ENCODE measurements around the gene PSMD11. TPM values are rescaled to one million over a fixed set of nuclear protein-coding genes. Genes with fewer than 3 reads are reported as not detected.

The PSMD11 gene
- total and polyA plus RNA-seq, 2 of the 8 experiments (the other 6 are each of a cell fraction or from before 2014, with no cell fraction given) = 68.4 to 171 TPM

DNA sequence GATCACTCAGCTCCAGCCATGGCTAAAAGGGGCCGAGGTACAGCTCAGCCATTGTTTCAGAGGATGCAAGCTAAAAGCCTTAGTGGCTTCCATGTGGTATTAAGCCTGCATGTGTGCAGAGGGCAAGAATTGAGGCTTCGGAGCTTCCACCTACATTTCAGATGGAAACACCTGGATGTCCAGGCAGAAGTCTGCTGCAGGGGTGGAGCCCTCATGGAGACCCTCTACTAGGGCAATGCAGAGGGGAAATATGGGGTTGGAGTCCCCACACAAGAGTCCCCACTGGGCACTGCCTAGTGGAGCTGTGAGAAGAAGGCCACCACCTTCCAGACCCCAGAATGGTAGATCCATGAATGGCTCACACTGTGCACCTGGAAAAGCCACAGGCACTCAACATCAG, 14.7 kb upstream of the PSMD11 start:
- ChIA-PET POLR2A (ENCODE audit: partially characterized antibody) (interaction anchor here (1.7 kb wide), 1 partner anchor 14 kb away, joined by 5 read pairs; the partner anchor contains the start of gene PSMD11), CTCF (ENCODE audit: partially characterized antibody) (interaction anchor here (1.1 kb wide), 1 partner anchor 15 kb away, joined by 4 read pairs; the partner anchor contains the start of gene PSMD11)
- Histone ChIP-seq H4K91ac (replicated peaks; ENCODE audit: insufficient read length, low read length) (no peak overlapping the region), H2BK5ac (ENCODE audit: low read depth, low read length) (no peak overlapping the region), H3K56ac (replicated peaks; ENCODE audit: insufficient read length, low read depth, low read length) (no peak overlapping the region), H3K36me3 (ENCODE audit: control insufficient read depth in 2 of 4, insufficient read depth in 4 of 4, low read length in 3 of 4) (no peaks in the 10 kb centered on the region), H2BK12ac (ENCODE audit: low read depth, low read length) (no peak overlapping the region), H3K23me2 (ENCODE audit: low read depth, low read length) (no peaks in the 10 kb centered on the region), H3K4me1 (replicated peaks in 1 of 4; ENCODE audit: control insufficient read depth in 3 of 4, insufficient read depth in 4 of 4, low read length in 3 of 4) (no peaks in the 10 kb centered on the region), H3K18ac (ENCODE audit: extremely low read depth, low read length) (no peak overlapping the region), H4K20me1 (replicated peaks in 1 of 2; ENCODE audit: control insufficient read depth in 1 of 2, insufficient read depth in 2 of 2, low read length in 2 of 2) (no peaks in the 10 kb centered on the region), H3K23ac (ENCODE audit: insufficient read length) (no peak overlapping the region), H2AK5ac (ENCODE audit: low read depth, low read length) (no peak overlapping the region), H3K4ac (replicated peaks; ENCODE audit: insufficient read length, low read depth, low read length) (no peak overlapping the region), H3K79me1 (ENCODE audit: low read depth, low read length) (no peaks in the 10 kb centered on the region), H3K9ac (replicated peaks in 1 of 4; ENCODE audit: extremely low read depth in 1 of 4, low read depth in 3 of 4, low read length in 3 of 4) (no peak overlapping the region), H2BK20ac (ENCODE audit: low read length) (no peak overlapping the region), H3K14ac (ENCODE audit: insufficient read length) (no peak overlapping the region), H3K4me3 (ENCODE audit: extremely low read depth in 1 of 4, insufficient read depth in 2 of 4, low read depth in 3 of 4, low read length in 4 of 4) (no peak overlapping the region), H3K27me3 (replicated peaks in 1 of 4; ENCODE audit: control insufficient read depth in 3 of 4, extremely low read depth in 1 of 4, insufficient read depth in 3 of 4, low read length in 3 of 4) (no peaks in the 10 kb centered on the region), H4K8ac (ENCODE audit: extremely low read depth, insufficient read depth, low read length) (no peak overlapping the region), H4K5ac (ENCODE audit: insufficient read length, low read depth, low read length) (no peak overlapping the region), H2BK15ac (ENCODE audit: low read length) (no peak overlapping the region), H3K79me2 (ENCODE audit: control insufficient read depth in 1 of 2, insufficient read depth in 2 of 2, low read length in 2 of 2) (no peaks in the 10 kb centered on the region), H3K27ac (ENCODE audit: low read depth, low read length) (no peak overlapping the region), H2AFZ (ENCODE audit: low read length) (no peak overlapping the region), H3K4me2 (ENCODE audit: insufficient read depth in 1 of 2, low read depth in 2 of 2, low read length in 2 of 2) (no peak overlapping the region), H2BK120ac (replicated peaks; ENCODE audit: low read depth, low read length) (no peak overlapping the region), H3K9me3 (ENCODE audit: insufficient read depth in 2 of 2, low read depth in 1 of 2, low read length in 1 of 2) (peaks cover 12% of the 10 kb centered on the region in 2 experiments)
- TF ChIP-seq SRF (IDR thresholded peaks at IDR 0.05; ENCODE audit: low read depth, low read length) (no peak), SIX5 (IDR thresholded peaks at IDR 0.05; ENCODE audit: low read depth, low read length) (no peak), JUND (IDR thresholded peaks at IDR 0.05; ENCODE audit: low read length) (no peak), EGR1 (IDR thresholded peaks at IDR 0.05; ENCODE audit: borderline replicate concordance, low read depth, low read length) (no peak), NANOG (IDR thresholded peaks at IDR 0.05; ENCODE audit: insufficient read depth, low read depth, low read length, poor library complexity, severe bottlenecking) (no peak), CBX5 (IDR thresholded peaks at IDR 0.05; ENCODE audit: low read depth, low read length) (no peak), ZNF274 (IDR thresholded peaks at IDR 0.05; ENCODE audit: borderline replicate concordance, extremely low read depth, low read length) (no peak)
- FAIRE-seq = no peak
- 93% methylated on average over 2 of the region's 2 CpGs; no CpG with 5 or more reads in 1 of the 2 experiments for WGBS, 2 experiments (ENCODE audit: extremely low coverage in 1 of 2, insufficient coverage in 1 of 2, insufficient read length in 1 of 2, insufficient replicate concordance in 2 of 2, low coverage in 1 of 2, low lambda C conversion rate in 2 of 2, missing lambda C conversion rate in 1 of 2)
- no peak for DNase-seq (ENCODE audit: low read depth in 1 of 2, low spot score in 2 of 2)
